Measurements from ENCODE around the gene LRFN4.

The LRFN4 gene

GRCh38 chr11:66858186-66858938, 1.5 kb downstream of the LRFN4 start:
- DNase-seq (ENCODE audit: low spot score) (no peak), FAIRE-seq (no peak)

GRCh38 chr11:66858939-66859685, 2.2 kb downstream of the LRFN4 start:
- DNase-seq (ENCODE audit: low spot score) (no peak), FAIRE-seq (no peak)

DNA sequence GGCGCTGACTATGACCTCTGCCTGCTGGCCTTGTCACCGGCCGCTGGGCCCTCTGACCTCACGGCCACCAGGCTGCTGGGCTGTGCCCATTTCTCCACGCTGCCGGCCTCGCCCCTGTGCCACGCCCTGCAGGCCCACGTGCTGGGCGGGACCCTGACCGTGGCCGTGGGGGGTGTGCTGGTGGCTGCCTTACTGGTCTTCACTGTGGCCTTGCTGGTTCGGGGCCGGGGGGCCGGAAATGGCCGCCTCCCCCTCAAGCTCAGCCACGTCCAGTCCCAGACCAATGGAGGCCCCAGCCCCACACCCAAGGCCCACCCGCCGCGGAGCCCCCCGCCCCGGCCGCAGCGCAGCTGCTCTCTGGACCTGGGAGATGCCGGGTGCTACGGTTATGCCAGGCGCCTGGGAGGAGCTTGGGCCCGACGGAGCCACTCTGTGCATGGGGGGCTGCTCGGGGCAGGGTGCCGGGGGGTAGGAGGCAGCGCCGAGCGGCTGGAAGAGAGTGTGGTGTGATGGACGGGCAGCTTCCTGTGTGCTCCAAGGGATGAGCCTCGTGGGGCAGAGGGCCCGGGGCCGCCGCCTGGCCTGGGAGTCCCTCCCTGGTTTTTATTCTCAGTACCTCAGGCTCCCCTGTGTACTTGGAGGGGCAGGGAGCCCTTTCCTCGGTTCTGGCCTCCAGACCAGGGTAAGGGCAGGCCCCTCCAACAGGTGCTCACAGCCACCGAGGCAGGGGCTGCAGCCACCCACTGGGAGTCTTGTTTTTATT, 3.0 kb downstream of the LRFN4 start:
- DNase-seq (ENCODE audit: low spot score) (no peak), FAIRE-seq (no peak)

- no peak for FAIRE-seq
- no peak for DNase-seq (ENCODE audit: low spot score)
Observed at GRCh38 chr11:66860449-66860831, 3.6 kb downstream of the LRFN4 start.

GRCh38 chr11:66861038-66861773, 4.3 kb downstream of the LRFN4 start:
- FAIRE-seq = no peak

DNA sequence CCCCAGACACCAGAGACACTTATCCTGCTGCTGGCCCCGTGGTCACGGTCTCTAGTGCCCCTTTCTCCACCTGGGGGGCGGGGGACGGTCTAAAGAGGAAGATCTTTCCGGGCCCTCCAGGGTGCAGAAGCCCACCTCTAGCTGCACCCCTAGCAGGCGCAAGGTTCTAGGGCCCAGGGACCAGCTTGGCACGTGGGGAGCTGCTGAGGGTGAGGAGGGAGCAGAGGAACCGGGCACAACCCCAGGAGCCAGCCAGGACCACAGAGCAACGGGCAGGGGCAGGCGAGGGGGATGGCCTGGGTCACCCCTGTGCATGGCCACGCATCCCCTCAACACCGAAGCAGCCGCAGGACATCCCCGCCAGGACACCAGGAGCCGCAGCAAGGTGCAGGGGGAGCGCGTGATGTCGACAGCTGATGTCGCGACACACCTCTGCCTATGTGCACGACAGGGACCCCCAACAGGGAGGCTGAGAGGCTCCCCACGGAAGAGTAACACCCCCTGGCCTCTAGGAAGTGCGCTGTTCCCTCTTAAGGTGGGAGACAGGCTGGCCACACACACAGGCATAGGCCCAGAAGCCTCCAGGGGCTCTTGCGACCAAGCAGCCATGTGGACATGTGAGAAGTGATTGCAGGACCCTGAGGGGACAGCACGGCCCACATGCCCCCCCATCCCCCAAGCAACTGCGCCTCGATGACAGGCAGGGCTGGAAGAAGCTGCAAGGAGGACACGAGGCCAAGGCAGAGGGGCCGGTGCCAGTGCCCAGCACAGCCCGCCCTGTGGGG, 5.1 kb downstream of the LRFN4 start:
- FAIRE-seq = no peak

More at GRCh38 chr11:66861038-66861773, 4.3 kb downstream of the LRFN4 start:
- no peak for DNase-seq (ENCODE audit: low spot score)

GRCh38 chr11:66862559-66863037, 5.7 kb downstream of the LRFN4 start:
- FAIRE-seq = no peak
- no peak for DNase-seq (ENCODE audit: low spot score)

More for the DNA sequence above, 5.1 kb downstream of the LRFN4 start:
- no peak for DNase-seq (ENCODE audit: low spot score)

- no peak for FAIRE-seq
- no peak for DNase-seq (ENCODE audit: low spot score)
Observed at GRCh38 chr11:66863428-66864125, 6.7 kb downstream of the LRFN4 start.

GRCh38 chr11:66864172-66864901, 7.5 kb downstream of the LRFN4 start:
- DNase-seq (ENCODE audit: low spot score) (no peak), FAIRE-seq (no peak)

DNA sequence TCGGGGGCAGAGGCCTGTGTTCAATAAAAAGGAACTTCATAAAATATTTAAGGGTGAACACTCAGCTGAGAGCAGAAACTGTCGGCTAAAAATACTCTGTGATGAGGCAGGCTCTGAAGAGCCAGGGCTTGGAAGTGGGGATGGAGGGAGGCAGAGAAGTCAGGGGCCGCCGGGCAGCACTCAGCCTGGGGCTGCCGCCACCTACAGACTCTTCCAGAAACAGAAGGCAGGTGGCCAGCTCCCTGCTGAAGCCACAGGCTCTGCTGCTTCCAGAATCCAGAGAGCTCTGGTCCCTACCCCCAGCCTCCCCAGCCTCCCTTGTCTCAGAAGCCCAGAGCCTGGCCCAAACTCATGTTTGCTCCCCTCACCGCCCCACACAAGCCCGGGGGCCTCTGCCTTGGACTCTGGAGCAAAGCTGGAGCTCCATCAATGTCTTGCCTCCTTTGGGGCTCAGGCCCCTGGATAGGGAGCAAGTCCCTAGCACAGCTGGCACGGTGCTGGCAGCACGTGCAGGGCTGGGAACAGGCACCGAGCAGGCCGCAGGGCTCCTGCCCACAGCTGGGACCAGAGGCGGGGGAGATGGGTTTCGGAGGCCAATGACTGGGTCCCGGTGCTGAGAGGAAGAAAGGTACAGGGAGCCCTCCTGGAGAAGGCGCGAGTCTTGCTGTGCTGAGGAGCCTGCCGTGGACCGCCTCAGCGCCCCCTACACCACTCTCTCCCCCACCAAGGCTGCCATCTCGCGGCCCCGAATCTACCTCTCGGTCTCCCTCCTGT, 8.2 kb downstream of the LRFN4 start:
- no peak for DNase-seq (ENCODE audit: low spot score)
- no peak for FAIRE-seq

- DNase-seq (ENCODE audit: low spot score) (no peak), FAIRE-seq (no peak)
Observed at GRCh38 chr11:66866007-66866406, 9.1 kb downstream of the LRFN4 start.

- no peak for FAIRE-seq
- DNase-seq (ENCODE audit: low spot score) = no peak
Observed at GRCh38 chr11:66866511-66866986, 9.7 kb downstream of the LRFN4 start.

DNA sequence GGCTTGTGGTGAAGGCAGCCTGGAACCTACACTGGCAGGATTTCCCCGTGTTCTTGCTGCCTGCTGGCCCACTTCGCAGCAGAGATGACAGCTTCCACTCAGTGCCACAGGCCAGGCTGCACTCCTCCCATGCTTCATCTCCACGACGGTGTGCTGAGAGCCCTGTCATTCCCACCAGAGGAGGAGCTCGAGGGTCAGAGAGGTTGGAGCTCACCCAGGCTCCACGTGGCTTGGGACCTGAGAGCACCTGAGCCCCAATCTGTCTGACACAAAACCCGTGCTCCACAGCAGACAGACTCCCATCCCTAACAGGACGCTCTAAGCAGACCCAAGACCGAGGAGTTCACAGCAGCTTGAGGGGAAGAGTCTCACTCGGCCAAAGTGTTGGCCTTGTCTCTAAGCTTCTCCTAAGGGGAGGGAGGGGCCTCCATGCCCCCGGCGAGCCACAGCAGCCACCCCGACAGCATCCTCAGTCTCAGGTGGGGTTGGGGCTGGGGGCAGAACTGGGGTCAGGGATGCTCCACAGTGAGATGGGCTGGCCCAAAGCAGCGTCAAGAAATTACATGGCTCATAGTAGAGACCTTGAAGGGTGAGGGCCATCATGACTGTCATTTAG, 10.7 kb downstream of the LRFN4 start:
- DNase-seq (ENCODE audit: low spot score) = no peak
- FAIRE-seq = no peak

DNA sequence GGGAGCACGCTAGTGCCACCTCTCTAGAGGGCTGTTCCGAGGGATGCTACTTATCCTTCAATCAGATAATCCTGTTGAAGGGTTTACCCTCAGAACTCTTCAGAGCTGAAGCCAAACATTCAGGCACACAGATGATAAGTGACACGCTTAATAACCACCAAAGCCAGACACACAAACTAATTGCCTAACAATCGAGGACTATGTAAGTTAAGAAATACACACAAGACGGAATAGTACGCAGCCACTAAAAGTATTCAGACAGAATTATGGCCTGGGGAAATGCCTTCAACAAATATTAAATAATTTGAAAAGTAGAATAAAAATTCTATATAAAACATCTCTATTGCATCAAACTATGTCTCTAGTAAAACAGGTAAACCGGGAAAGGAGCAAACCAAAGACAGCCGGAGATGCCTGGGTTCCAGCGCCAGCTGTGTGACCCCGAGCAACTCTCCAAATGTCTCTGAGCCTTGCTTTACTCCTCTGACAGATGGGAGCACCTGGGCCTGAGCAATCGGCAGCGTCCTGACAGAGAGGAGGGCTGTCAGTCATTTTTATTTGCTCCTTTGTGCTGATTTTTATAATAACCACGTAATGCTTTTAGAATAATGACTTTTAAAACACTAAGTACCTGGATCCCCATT, 11.3 kb downstream of the LRFN4 start:
- no peak for DNase-seq (ENCODE audit: low spot score)
- no peak for FAIRE-seq

GRCh38 chr11:66868726-66869566, 12.1 kb downstream of the LRFN4 start:
- no peak for FAIRE-seq

GRCh38 chr11:66869567-66869870, 12.7 kb downstream of the LRFN4 start:
- no peak for FAIRE-seq
- DNase-seq (ENCODE audit: low spot score) = no peak

More at GRCh38 chr11:66868726-66869566, 12.1 kb downstream of the LRFN4 start:
- no peak for DNase-seq (ENCODE audit: low spot score)

Measured in RCC 7860 (cell line).